HG03139 (cell line): ENCODE results near the gene URM1.
"Not testable (repeated sequence)": the region's sequence is repeated elsewhere in the genome, so short reads cannot be mapped to it uniquely, and the experiment has no call there.

Source experiments
- ATAC-seq: cut with Tn5 transposase; IDR thresholded peaks from one replicate; pipeline ENCODE4 v1.9.1; 2021; ENCODE audit not compliant: unreplicated experiment

URM1 gene

DNA sequence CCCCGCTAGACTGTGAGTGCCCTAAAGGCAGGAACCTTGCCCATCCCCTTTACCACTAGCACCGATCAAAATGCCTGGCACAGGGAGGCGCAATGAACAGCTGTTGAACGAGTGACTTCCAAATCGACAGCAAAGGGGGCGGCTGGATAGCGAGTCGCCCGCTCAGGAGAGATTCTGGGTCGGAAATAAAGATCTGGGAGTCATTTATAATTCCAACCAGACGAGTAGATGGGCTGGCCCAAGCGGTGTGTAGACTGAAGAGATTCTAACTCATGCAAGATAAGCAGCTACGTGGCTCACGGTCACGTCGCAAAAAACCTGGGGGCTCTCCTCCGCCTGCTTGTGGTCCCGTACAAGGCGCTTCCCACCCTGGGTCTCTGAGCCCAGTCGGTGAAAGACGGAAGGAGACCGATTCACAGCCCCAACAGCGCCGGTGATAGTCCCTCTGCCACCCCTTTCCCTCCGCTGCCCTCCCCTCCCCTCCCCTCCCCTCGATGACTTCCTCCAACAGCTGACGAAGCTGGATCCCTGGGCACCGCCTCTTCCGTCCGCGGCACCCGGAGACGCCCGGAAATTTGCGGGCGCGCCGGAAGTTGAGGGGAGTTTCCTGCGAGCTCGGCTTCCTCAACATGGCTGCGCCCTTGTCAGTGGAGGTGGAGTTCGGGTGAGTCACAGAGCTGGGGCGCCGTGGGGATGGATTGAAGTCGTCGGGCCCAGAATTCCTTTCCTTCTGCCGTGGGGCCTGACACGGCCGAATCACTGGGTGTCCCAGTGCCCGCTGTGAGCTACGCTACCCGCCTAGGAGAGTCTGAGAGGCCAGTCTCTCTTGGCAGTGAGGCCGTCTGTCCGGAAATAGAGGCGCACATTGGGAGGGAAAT is at the start of gene URM1:
URM1 (plus strand) TSS at position 623 of the 878 bp plus-strand sequence; CDS start at position 630, 7 bp downstream.
- ATAC-seq = peak; percentile 77

DNA sequence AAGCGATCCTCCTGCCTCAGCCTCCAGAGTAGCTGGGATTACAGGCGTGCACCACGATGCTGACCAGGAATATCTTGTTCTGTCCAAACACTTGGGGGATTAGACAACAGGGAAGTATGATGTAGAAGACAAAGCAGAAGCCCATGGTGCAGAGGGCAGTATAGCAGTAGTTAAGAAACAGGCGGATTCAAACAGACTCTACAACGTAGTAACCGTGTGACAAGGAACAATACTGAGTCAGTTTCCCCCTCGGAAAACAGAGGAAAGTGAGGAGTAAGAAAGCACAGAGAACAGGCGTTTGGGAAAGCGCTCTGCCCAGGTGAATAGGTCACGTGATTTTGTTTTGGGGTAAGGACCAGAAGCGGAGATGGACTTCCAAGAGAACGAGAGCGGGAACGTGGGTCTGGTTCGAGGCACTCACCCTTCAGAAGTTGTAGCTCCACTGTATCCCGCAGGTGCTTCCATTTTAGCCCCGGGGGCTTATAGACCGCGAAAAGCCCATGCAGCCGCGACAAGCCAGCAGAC is 49.2 kb upstream of the URM1 start:
- ATAC-seq = peak; percentile 12

DNA sequence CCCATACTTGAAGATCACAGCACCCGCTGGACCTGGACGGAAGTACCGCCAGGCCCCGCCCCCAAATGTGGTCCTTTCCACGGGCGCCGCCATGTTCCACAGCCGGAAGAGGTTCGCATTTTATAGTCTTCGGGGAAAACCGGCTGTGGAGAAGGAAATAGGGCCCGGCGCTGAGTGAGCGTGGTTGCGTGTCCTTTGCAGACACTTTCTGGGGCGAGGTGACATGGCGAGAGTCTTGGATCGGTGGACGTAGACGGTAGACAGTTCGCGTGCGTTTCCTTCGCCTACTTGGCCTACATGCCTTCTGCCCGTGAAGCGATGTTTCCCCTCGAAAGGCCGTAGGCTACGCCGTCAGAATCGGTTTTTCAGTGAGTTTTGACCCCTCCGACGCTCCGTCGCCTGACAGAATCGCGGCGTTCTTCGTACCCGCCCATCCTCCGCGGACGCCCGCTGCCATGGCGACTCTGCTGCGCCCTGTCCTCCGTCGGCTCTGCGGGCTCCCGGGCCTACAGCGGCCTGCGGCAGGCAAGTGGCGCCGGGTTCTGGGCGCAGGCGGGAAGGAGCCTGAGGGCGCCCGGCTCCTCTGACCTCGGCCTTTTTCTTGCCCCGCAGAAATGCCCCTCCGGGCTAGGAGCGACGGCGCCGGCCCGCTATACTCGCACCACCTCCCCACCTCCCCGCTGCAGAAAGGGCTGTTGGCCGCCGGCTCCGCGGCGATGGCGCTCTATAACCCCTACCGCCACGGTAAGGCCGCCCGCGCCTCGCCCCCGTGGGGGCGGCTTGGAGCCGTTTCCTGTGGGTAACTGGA is 48.6 kb upstream of the URM1 start, which contains the start of the genes COQ4 and TRUB2:
COQ4 (plus strand) TSS at position 436 of the 808 bp plus-strand sequence; CDS start at position 456, 20 bp downstream.
TRUB2 (minus strand) TSS at position 44 of the 808 bp plus-strand sequence; CDS start at position 5, 39 bp downstream.
- peak; percentile 67 for ATAC-seq

DNA sequence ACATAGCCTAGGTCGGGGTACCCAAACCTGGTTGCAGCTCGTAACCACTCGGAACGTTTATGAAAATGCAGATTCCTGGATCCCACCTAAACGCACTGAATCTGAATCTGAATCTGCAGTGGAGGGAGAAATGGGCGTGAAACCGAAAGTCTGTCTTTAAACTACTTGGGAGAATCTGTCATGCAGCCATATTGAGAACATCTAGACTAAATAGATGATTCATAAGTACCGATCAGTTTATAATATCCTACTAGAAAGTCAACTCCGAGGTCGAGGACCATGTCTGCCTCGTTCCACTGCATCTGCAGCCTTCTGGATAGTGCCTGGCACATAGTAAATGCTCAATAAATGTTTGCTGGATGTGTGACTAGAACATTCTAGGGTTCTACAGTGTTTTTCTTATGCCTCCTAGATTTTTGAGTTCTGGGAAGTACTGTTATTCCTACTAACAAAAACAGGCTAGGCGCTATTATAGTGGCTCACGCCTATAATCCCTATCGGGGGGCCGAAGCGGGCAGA is 47.9 kb upstream of the URM1 start:
- no peak for ATAC-seq

DNA sequence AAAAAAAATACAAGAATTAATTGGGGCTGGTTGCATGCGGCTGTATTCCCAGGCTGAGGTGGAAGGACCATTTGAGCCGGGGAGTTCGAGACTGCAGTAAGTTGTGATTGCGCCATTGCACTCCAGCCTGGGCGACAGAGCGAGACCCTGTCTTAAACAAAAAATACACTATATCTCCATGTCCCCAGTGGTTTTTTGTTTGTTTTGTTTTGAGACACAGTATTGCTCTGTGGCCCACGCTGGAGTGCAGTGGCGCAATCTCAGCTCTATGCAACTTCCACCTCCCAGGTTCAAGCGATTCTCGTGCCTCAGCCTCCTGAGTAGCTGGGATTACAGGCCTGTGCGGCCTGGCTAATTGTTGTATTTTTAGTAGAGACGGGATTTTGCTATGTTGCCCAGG is 47.4 kb upstream of the URM1 start:
- no peak for ATAC-seq

DNA sequence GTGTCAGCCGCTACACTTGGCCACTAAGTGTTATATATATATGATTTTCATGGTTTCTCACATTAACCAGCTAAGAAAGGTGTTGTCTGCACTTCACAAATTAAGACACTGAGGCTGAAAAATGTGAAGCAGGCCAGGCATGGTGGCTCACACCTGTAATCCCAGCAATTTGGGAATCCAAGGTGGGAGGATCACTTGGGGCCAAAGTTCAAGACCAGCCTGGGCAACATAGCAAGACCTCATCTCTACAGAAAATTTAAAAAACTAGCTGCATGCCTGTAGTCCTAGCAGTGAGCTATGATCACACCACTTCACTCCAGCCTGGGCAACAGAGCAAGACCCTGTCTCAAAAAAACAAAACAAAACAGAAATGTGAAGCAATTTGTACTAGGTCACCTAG is 46.8 kb upstream of the URM1 start:
- no peak for ATAC-seq

DNA sequence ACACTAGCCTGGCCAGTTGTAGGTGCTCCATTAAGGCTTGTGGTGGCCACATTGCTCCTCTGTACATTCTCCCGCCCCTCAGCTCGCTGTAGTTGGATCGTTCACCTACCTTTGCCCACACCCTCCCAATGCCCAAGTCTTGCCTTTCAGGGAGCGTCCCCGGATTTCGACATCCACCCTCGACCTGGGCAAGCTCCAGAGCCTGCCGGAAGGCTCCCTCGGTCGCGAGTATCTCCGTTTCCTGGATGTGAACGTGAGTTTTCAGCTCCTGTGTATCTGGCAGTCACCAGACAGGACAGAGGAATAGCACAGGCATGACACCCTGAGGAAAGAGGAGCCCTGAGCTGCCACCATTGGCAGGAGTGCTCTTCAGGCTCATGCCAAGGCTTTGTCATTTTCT is 45.5 kb upstream of the URM1 start:
- no peak for ATAC-seq

DNA sequence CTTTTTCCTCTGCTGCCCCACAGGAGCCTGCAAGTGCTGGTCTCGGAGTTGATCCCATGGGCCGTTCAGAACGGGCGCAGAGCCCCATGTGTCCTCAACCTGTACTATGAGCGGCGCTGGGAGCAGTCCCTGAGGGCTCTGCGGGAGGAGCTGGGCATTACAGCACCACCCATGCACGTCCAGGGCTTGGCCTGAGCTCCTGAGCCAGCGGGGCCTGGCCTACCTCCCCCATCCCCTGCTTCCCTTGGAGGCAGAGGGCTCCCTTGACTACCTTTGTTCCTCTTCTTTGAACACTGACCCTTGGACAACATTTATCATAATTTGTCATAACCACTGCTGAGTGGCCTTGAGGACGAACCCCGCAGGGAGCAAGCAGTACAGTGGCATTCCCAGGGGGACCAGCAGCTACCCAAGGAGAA is 37.7 kb upstream of the URM1 start:
- ATAC-seq = no peak

DNA sequence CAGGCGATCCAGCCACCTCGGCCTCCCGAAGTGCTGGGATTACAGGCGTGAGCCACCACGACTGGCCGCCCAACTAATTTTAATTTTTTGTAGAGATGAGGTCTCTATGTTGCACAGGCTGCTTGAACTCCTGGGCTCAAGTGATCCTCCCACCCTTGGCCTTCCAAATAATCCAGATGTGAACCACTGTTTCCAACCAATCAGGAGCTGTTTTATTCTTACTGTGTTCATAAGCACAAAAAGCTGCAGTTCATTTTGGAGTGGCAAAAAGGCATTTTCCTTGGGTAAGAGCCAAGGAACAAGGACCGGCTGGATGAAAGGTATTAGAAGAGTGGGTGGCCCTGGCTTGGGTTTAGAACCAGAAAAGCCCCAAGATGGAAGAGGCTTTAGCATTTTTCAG is 36.0 kb upstream of the URM1 start:
- ATAC-seq = no peak

DNA sequence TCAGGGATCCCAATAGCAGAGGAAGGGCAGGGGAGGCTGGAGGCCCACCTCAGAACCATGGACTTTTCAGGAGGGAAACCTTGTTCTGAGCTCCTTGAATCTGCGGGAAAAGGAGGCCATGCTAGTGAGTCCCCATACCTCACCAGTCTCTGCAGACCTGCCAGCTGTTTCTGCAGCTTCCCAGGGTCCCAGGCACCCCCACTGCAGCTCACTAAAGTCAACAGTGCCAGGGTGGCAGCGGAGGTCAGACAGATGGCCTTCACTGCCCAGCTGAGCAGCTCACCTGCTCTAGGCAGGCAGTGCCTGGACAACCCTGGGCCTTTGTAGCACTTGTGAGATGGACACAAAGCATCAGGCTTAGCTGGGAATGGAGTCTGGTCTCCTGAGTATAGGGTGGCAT is 35.3 kb upstream of the URM1 start:
- ATAC-seq = no peak

DNA sequence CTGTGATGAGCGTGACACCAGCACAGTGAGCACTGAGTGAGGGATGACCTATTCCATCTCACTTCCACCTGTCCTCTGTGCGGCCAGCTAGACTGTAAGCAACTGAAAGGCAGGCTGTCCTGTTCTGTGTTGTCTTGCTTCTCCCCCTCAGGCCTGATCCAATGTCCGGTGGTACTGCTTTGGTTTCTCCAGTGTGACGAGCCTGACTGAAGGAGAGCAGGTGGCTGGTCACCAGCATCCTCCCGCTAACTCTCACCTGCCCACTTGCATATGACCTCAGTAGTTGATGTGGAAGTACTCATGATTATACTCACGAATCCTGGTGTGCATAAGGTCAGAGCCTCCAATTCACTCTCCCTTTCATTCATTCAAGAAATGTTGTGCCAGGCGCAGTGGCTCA is 33.2 kb upstream of the URM1 start:
- ATAC-seq = no peak

DNA sequence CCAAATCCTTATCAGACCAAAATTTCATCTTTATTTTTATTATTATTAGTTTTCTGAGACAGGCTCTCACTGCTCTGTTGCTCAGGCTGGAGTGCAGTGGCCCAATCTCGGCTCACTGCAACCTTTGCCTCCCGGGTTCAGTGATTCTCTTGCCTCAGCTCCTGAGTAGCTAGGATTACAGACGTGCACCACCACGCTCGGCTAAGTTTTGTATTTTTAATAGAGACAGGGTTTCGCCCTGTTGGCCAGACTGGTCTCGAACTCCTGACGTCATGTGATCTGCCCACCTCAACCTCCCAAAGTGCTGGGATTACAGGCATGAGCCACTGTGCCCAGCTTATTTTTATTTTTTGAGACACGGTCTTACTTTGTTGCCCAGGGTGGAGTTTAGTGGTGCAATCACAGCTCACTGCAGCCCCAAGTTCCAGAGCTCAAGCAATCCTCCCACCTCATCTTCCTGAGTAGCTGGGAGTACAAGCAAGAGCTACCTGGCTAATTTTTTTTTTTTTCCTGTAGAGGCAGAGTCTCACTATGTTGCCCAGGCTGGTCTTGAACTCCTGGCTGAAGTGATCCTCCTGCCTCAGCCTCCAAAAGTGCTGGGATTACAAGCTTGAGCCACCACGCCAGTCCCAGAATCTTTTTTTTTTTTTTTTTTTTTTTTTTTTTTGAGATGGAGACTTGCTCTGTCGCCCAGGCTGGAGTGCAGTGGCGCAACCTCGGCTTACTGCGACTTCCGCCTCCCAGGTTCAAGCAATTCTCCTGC is 32.1 kb upstream of the URM1 start:
- ATAC-seq = not testable (repeated sequence)

DNA sequence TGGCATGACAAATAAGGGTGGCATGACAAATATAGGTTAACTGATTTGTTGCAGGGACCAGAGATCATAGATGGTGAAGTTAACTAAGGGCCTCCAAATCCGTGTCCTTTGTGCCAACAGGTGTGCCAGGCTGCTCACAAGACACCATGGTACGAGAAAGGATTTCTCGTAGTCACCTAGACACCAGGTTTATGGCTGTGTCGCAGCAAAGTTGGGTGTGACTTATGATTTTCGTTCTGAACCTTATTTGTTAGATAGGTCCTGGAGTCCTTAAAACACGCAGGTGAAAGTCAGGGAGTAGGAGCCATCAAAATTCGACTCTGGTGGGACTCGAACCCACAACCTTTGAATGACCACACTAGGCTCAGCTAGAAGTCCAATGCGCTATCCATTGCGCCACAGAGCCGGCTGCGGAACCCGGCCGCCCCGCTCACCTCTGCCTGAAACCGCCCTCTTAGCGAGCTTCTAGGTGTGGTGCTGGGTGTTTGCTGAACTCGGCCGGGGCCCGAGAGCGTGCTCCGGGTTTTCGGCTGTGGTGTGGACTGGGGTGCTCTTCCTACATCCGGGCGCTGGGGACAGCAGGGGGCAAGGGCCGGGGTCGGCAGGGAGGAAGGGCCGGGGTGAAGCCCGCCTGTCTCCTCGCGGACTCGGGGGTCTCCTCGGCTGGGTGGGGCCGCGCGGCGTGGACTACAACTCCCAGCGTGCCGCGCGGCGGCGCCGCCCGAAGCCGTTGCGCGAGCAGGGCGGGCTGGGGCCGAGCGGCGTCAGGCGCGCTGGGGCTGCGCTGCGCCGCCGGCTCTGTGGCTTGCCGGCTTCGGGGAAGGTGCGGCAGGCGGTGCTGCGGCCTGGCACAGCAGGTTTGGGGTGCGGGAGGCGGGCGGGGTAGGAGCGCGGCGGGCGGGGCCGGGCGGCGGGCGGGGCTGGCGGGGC is 31.1 kb upstream of the URM1 start, which contains the start of gene SLC27A4:
SLC27A4 (plus strand) TSS at position 767 of the 930 bp plus-strand sequence. CDS start 2,606 bp downstream, outside the sequence.
- peak; percentile 67 for ATAC-seq

DNA sequence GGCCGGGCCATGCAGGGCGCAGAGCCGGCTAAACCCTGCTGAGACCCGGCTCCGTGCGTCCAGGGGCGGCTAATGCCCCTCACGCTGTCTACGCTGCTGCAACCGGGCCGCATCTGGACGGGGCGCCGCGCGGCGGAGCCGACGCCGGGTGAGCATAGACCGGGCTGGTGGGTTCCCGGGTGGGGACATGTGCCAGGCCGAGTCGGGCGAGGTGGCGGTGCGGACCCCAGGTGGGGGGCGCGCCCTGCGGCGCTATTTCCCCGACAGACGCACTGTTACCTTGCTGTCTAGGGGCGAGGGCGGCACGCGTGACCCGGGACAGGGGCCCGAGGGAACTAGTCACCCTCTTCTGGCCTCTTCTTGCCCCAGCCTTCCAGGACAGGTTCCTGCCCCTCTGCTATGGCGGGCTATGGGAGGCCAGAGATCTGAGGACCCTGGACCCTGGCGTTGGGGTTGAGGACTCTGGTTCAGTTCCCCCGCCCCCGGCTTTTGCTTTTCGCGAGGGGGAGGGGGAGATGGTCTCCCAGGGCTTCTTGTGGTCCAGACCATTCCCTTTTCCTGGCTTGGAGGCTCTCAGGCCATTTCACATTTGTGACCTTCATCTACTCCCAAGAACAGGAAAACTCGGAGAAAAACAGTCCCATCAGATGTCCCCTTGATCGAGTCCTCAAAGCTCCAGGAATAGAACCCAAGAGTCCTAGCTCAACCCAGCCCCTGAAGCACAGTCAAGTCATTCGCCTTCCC is 30.3 kb upstream of the URM1 start:
- ATAC-seq = peak; percentile 10

DNA sequence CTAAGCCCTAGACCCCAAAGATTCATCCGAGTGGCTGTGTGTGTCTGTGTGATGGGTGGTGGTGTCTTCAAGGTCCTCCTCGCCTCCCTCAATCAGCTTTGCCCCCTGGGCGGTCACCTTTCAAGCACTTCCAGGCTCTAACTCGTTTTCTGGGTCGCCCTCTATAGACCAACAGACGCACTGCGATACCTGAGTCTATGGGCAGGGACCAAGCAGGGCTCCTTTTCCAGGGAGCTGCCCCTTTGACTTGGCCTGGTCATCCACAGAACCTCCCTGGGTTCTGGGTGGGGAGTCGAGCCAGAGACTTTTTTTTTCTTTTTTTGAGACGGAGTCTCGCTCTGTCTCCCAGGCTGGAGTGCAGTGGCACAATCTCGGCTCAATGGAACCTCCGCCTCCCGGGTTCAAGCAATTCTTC is 29.7 kb upstream of the URM1 start:
- no peak for ATAC-seq

DNA sequence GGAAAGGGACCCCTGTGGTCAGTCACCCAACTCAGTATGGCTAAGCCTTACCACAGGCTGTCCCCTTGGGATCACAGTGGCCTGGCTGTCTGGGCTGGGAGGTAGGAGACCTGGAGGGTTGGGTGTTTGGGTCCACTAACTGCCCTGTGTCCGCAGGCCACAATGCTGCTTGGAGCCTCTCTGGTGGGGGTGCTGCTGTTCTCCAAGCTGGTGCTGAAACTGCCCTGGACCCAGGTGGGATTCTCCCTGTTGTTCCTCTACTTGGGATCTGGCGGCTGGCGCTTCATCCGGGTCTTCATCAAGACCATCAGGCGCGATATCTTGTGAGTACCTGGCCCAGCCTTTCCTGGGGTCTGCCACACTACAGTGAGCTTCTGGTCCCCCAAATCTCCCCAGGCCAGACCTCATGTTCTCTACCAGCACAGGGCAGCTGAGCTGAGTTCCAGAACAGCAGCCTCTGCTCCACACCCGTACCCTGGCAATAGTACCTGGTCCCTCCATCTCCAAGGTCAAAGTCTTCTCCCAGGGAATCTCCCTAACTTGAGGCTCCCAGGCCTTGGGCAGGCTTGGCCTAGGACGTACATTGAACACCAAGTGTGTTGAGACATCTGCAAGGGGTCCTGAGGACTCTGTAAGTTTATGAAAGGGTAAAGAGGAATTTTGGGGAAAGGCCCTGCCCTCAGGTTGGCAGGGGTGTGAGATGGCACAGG is 28.0 kb upstream of the URM1 start:
- ATAC-seq = no peak

DNA sequence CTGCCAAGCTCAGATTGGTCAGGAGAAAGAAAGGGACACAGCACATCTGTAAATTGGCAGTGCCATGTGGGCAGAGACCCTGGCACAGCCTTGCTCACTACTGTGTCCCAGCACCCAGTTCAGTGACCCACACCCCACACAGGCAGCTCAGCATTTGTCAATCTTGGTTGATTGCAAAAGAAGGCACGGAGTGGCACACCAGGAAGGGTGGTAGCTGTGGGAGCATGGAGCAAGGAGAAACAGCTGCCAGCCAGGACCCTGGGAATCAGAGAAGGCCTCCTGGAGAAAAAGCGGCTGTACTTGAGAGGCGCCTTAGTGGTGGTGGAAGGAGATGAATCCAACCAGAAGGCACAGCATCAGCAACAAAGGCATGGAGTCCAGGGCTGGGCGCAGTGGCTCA is 27.3 kb upstream of the URM1 start:
- no peak for ATAC-seq
